Spleen (tissue), 7 donors: ENCODE measurements around the gene PRTN3.
"Not testable (repeated sequence)": the region's sequence is repeated elsewhere in the genome, so short reads cannot be mapped to it uniquely, and the experiment has no call there.

Experiments used
- POLR2A ChIP-seq, 3 donors: fragments of 450-650 bp; IDR thresholded peaks; one replicate each; pipeline ENCODE4 v1.5.1; 2017; ENCODE audit warnings: antibody characterized with exemption in 3 of 3, mild to moderate bottlenecking in 1 of 3
- POLR2AphosphoS5 ChIP-seq, 3 donors: sonication (generic); formaldehyde crosslinking; IDR thresholded peaks; one replicate each; pipeline ENCODE4 v1.5.1; 2017; ENCODE audit warnings: antibody characterized with exemption in 3 of 3
- TF ChIP-seq, protein P1 (sequence below), 11 experiments: fragments of 200-600 bp in 7 of 11; fragments of 450-650 bp in 4 of 11; sonication (generic) in 4 of 11; IDR thresholded peaks in 8 of 11; conservative IDR thresholded peaks in 3 of 11; 1 replicate in 7 of 11; 2 replicates in 4 of 11; pipeline versions ENCODE4 v1.4.0 to v1.8.0; 2016 to 2021; ENCODE audit warnings: antibody characterized with exemption in 11 of 11, inconsistent platforms in 4 of 11, mild to moderate bottlenecking in 1 of 11
- donor health status: DM: no; HTN: no; CAD: no; lungs with moderate emphysema.
- donor health status: DM: no; HTN: no; CAD: no.
- donor health status: DM: no; HTN: no; CAD: no.

- TF ChIP-seq, protein P1, sequence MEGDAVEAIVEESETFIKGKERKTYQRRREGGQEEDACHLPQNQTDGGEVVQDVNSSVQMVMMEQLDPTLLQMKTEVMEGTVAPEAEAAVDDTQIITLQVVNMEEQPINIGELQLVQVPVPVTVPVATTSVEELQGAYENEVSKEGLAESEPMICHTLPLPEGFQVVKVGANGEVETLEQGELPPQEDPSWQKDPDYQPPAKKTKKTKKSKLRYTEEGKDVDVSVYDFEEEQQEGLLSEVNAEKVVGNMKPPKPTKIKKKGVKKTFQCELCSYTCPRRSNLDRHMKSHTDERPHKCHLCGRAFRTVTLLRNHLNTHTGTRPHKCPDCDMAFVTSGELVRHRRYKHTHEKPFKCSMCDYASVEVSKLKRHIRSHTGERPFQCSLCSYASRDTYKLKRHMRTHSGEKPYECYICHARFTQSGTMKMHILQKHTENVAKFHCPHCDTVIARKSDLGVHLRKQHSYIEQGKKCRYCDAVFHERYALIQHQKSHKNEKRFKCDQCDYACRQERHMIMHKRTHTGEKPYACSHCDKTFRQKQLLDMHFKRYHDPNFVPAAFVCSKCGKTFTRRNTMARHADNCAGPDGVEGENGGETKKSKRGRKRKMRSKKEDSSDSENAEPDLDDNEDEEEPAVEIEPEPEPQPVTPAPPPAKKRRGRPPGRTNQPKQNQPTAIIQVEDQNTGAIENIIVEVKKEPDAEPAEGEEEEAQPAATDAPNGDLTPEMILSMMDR (IDR thresholded peaks at IDR 0.05 in 8 of 11, conservative IDR thresholded peaks at IDR 0.05 in 3 of 11): not testable (repeated sequence)
- not testable (repeated sequence) for TF ChIP-seq POLR2AphosphoS5, POLR2A (IDR thresholded peaks at IDR 0.05)
Measured at GRCh38 chr19:878751-879561, 38.2 kb downstream of the PRTN3 start.
